WTC11 (cell line): Measurements from ENCODE around the gene CDKN2AIPNL. TPM values are rescaled to one million over a fixed set of nuclear protein-coding genes. Genes with fewer than 3 reads are reported as not detected.
A peak's percentile ranks its signal among the peaks of the same experiment; 100 is the strongest.

ENCODE experiments used
- ESRRA ChIP-seq: sonication (generic); formaldehyde crosslinking; IDR thresholded peaks from 2 replicates; pipeline ENCODE4 v1.8.1; 2022; ENCODE audit warnings: mild to moderate bottlenecking, missing genetic modification reagents, borderline replicate concordance
- GABPB1 ChIP-seq: sonication (generic); formaldehyde crosslinking; IDR thresholded peaks from 2 replicates; pipeline ENCODE4 v1.8.1; 2023; ENCODE audit warnings: mild to moderate bottlenecking, missing genetic modification reagents
- GRHL2 ChIP-seq: fragments of 250-450 bp; sonication (Bioruptor Pico); IDR thresholded peaks from 2 replicates; pipeline ENCODE4 v1.8.0; 2022; ENCODE audit warnings: mild to moderate bottlenecking, moderate library complexity; ENCODE audit not compliant: insufficient replicate concordance, severe bottlenecking
- HMGA2 ChIP-seq: fragments of 250-450 bp; sonication (Bioruptor Pico); IDR thresholded peaks from 2 replicates; pipeline ENCODE4 v1.4.0; 2021; ENCODE audit warnings: mild to moderate bottlenecking, moderate library complexity
- MXD4 ChIP-seq: fragments of 250-450 bp; sonication (Bioruptor Pico); IDR thresholded peaks from 2 replicates; pipeline ENCODE4 v1.8.0; 2021; ENCODE audit warnings: mild to moderate bottlenecking, moderate library complexity, borderline replicate concordance
- NFE2L1 ChIP-seq: sonication (generic); formaldehyde crosslinking; IDR thresholded peaks from 2 replicates; pipeline ENCODE4 v1.8.1; 2023; ENCODE audit warnings: missing genetic modification reagents
- NFYB ChIP-seq: sonication (generic); formaldehyde crosslinking; conservative IDR thresholded peaks from 2 replicates; pipeline ENCODE4 v1.8.0; 2022; ENCODE audit warnings: low read depth, missing genetic modification reagents
- NR1H2 ChIP-seq: sonication (generic); formaldehyde crosslinking; IDR thresholded peaks from 2 replicates; pipeline ENCODE4 v1.9.0; 2021; ENCODE audit warnings: mild to moderate bottlenecking, moderate library complexity, missing genetic modification reagents
- PRRX2 ChIP-seq: fragments of 250-450 bp; sonication (Bioruptor Pico); IDR thresholded peaks from 2 replicates; pipeline ENCODE4 v1.8.0; 2021; ENCODE audit warnings: mild to moderate bottlenecking
- RELA ChIP-seq: sonication (generic); formaldehyde crosslinking; IDR thresholded peaks from 2 replicates; pipeline ENCODE4 v1.8.1; 2022; ENCODE audit warnings: missing genetic modification reagents, mild to moderate bottlenecking, borderline replicate concordance
- RORB ChIP-seq: fragments of 250-450 bp; sonication (Bioruptor Pico); IDR thresholded peaks from 2 replicates; pipeline ENCODE4 v1.9.0; 2021; ENCODE audit warnings: mild to moderate bottlenecking
- SMAD3 ChIP-seq: sonication (generic); formaldehyde crosslinking; IDR thresholded peaks from 2 replicates; pipeline ENCODE4 v1.8.0; 2022; ENCODE audit warnings: missing genetic modification reagents, mild to moderate bottlenecking, borderline replicate concordance
- SMAD4 ChIP-seq: sonication (generic); formaldehyde crosslinking; IDR thresholded peaks from 2 replicates; pipeline ENCODE4 v1.8.0; 2022; ENCODE audit warnings: mild to moderate bottlenecking, missing genetic modification reagents
- SP1 ChIP-seq: sonication (generic); formaldehyde crosslinking; conservative IDR thresholded peaks from 2 replicates; pipeline ENCODE4 v1.8.1; 2022; ENCODE audit warnings: missing genetic modification reagents
- TEAD1 ChIP-seq: sonication (generic); formaldehyde crosslinking; IDR thresholded peaks from 2 replicates; pipeline ENCODE4 v1.8.0; 2022; ENCODE audit warnings: mild to moderate bottlenecking, missing genetic modification reagents
- TP53 ChIP-seq: sonication (generic); formaldehyde crosslinking; IDR thresholded peaks from 2 replicates; pipeline ENCODE4 v1.8.1; 2023; ENCODE audit warnings: mild to moderate bottlenecking, missing genetic modification reagents
- ZBTB21 ChIP-seq: sonication (generic); formaldehyde crosslinking; IDR thresholded peaks from 2 replicates; pipeline ENCODE4 v1.8.1; 2023; ENCODE audit warnings: mild to moderate bottlenecking, missing genetic modification reagents, borderline replicate concordance
- ZNF317 ChIP-seq: sonication (generic); formaldehyde crosslinking; IDR thresholded peaks from 2 replicates; pipeline ENCODE4 v1.8.1; 2023; ENCODE audit warnings: low read depth, mild to moderate bottlenecking, moderate library complexity, missing genetic modification reagents, borderline replicate concordance
- total RNA-seq: library from RNA; stranded (reverse); gene quantifications from 3 replicates; pipeline ENCODE4 v1.2.3, GENCODE V29; 2021
- TF ChIP-seq, protein P1 (sequence below): sonication (generic); formaldehyde crosslinking; IDR thresholded peaks from 2 replicates; pipeline ENCODE4 v1.8.1; 2023; ENCODE audit warnings: mild to moderate bottlenecking, moderate library complexity, missing genetic modification reagents
- TF ChIP-seq, protein P2 (sequence below): fragments of 250-450 bp; sonication (Bioruptor Pico); IDR thresholded peaks from 2 replicates; pipeline ENCODE4 v2.1.2; 2022; ENCODE audit warnings: mild to moderate bottlenecking, moderate library complexity
- TF ChIP-seq, protein P3 (sequence below): sonication (generic); formaldehyde crosslinking; IDR thresholded peaks from 2 replicates; pipeline ENCODE4 v1.8.1; 2022; ENCODE audit warnings: low read depth, missing genetic modification reagents, borderline replicate concordance
- TF ChIP-seq, protein P4 (sequence below): sonication (generic); formaldehyde crosslinking; IDR thresholded peaks from 2 replicates; pipeline ENCODE4 v1.8.1; 2023; ENCODE audit warnings: mild to moderate bottlenecking, missing genetic modification reagents
- TF ChIP-seq, protein P5 (sequence below): fragments of 250-450 bp; sonication (Bioruptor Pico); conservative IDR thresholded peaks from 2 replicates; pipeline ENCODE4 v1.9.0; 2021; ENCODE audit warnings: mild to moderate bottlenecking
- TF ChIP-seq, protein P6 (sequence below): sonication (generic); formaldehyde crosslinking; IDR thresholded peaks from 2 replicates; pipeline ENCODE4 v1.8.0; 2022; ENCODE audit warnings: mild to moderate bottlenecking, missing genetic modification reagents
- TF ChIP-seq, protein P7 (sequence below): sonication (generic); formaldehyde crosslinking; conservative IDR thresholded peaks from 2 replicates; pipeline ENCODE4 v1.8.1; 2023; ENCODE audit warnings: mild to moderate bottlenecking, low read depth, missing genetic modification reagents, moderate library complexity
- TF ChIP-seq, protein P8 (sequence below): sonication (generic); formaldehyde crosslinking; conservative IDR thresholded peaks from 2 replicates; pipeline ENCODE4 v1.8.1; 2022; ENCODE audit warnings: mild to moderate bottlenecking, missing genetic modification reagents

CDKN2AIPNL gene
- total RNA-seq, 1 experiment from 2014 or later, result 54.3 TPM

DNA sequence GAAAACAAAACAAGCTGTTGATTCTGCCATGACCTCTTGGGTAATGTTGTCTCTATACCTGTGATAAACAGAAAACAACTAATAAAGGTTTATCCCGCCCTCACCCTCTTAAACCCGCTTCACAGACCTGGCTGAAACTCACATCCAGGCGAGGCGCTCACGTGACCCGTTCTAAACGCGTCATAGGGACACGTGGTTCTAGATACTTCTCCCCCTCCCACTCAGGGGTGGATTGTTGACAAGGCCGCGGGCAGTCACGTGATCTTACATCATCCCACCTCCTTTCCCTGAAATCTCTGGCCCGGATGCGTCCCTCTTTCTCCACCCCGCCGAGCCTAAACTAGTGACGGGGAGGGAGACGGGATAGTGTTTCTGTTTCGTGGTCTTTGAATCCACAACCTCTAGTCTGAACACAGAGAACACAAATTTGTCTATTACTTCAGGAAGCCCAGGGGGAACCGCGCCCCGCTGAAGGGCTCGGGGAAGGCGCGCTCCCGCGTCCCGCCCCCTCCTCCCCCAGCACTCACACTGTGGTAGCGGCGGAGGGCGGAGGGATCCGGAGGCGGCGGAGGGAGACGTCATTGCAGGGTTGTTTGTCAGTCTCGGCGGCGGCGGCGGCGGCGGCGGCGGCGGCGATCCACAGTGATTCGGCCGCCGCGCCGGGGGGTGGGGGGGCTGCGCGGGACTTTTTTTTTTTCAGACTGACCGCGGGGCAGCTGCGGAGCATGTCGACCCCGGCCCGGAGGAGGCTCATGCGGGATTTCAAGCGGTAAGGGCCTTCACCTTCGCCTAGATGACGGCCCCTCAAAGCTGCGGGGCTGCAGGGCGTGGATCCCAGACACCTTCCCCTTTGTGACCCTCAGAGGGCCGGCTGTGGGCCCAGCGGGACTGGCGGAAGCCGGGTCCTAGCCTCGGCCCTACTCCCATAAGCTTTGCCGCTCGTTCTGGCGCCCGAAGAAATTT is 40.5 kb downstream of the CDKN2AIPNL start, which contains the start of gene UBE2B (continued):
- TF ChIP-seq, protein P1, sequence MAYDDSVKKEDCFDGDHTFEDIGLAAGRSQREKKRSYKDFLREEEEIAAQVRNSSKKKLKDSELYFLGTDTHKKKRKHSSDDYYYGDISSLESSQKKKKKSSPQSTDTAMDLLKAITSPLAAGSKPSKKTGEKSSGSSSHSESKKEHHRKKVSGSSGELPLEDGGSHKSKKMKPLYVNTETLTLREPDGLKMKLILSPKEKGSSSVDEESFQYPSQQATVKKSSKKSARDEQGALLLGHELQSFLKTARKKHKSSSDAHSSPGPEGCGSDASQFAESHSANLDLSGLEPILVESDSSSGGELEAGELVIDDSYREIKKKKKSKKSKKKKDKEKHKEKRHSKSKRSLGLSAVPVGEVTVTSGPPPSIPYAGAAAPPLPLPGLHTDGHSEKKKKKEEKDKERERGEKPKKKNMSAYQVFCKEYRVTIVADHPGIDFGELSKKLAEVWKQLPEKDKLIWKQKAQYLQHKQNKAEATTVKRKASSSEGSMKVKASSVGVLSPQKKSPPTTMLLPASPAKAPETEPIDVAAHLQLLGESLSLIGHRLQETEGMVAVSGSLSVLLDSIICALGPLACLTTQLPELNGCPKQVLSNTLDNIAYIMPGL (CRISPR knock-in tag), result peak; percentile 83; the same call in 1 of the 2 replicates
- TF ChIP-seq MXD4 (CRISPR knock-in tag), result no peak
- TF ChIP-seq, protein P2, sequence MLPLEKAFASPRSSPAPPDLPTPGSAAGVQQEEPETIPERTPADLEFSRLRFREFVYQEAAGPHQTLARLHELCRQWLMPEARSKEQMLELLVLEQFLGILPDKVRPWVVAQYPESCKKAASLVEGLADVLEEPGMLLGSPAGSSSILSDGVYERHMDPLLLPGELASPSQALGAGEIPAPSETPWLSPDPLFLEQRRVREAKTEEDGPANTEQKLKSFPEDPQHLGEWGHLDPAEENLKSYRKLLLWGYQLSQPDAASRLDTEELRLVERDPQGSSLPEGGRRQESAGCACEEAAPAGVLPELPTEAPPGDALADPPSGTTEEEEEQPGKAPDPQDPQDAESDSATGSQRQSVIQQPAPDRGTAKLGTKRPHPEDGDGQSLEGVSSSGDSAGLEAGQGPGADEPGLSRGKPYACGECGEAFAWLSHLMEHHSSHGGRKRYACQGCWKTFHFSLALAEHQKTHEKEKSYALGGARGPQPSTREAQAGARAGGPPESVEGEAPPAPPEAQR (CRISPR knock-in tag), result no peak
- peak; percentile 62 for TF ChIP-seq TEAD1 (CRISPR knock-in tag)
- no peak for TF ChIP-seq HMGA2 (CRISPR knock-in tag)
- peak; percentile 37; the same call in 1 of the 2 replicates for TF ChIP-seq ESRRA (CRISPR knock-in tag)
- TF ChIP-seq, protein P3, sequence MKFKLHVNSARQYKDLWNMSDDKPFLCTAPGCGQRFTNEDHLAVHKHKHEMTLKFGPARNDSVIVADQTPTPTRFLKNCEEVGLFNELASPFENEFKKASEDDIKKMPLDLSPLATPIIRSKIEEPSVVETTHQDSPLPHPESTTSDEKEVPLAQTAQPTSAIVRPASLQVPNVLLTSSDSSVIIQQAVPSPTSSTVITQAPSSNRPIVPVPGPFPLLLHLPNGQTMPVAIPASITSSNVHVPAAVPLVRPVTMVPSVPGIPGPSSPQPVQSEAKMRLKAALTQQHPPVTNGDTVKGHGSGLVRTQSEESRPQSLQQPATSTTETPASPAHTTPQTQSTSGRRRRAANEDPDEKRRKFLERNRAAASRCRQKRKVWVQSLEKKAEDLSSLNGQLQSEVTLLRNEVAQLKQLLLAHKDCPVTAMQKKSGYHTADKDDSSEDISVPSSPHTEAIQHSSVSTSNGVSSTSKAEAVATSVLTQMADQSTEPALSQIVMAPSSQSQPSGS (CRISPR knock-in tag), result no peak
- TF ChIP-seq SP1 (CRISPR knock-in tag), result peak; percentile 92
- TF ChIP-seq, protein P4, sequence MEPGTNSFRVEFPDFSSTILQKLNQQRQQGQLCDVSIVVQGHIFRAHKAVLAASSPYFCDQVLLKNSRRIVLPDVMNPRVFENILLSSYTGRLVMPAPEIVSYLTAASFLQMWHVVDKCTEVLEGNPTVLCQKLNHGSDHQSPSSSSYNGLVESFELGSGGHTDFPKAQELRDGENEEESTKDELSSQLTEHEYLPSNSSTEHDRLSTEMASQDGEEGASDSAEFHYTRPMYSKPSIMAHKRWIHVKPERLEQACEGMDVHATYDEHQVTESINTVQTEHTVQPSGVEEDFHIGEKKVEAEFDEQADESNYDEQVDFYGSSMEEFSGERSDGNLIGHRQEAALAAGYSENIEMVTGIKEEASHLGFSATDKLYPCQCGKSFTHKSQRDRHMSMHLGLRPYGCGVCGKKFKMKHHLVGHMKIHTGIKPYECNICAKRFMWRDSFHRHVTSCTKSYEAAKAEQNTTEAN (CRISPR knock-in tag), result no peak
- TF ChIP-seq ZNF317 (CRISPR knock-in tag), result no peak
- peak; percentile 62; the same call in 1 of the 2 replicates for TF ChIP-seq SMAD3 (CRISPR knock-in tag)
- TF ChIP-seq, protein P5, sequence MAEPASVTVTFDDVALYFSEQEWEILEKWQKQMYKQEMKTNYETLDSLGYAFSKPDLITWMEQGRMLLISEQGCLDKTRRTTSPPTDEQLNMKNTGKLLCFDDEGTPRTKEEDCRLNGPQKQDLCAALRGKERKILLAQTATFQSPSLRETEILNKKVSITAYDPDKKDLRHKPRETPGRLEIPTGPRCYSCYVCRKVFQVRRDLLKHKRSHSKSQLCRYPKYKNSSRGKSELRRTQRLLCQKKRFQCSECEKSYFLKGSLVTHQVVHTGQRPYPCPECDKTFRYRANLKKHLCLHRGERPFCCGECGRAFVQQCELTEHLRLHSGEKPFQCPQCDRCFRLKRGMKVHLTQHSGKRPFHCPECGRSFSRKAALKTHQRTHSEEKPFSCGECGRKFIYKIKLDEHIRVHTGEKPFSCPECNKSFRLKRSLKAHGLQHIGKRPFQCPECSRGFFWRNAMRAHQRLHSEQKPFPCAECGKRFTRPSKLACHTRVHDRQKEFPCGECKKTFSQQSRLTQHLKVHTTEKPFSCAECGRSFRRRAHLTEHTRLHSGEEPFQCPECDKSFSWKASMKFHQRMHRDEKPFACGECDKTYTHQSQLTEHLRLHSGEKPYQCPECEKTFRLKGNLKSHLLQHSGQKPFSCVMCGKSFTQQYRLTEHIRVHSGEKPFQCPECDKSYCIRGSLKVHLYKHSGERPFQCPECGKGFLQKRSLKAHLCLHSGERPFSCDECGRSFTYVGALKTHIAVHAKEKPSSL, result no peak
- TF ChIP-seq, protein P6, sequence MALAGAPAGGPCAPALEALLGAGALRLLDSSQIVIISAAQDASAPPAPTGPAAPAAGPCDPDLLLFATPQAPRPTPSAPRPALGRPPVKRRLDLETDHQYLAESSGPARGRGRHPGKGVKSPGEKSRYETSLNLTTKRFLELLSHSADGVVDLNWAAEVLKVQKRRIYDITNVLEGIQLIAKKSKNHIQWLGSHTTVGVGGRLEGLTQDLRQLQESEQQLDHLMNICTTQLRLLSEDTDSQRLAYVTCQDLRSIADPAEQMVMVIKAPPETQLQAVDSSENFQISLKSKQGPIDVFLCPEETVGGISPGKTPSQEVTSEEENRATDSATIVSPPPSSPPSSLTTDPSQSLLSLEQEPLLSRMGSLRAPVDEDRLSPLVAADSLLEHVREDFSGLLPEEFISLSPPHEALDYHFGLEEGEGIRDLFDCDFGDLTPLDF (CRISPR knock-in tag), result no peak
- TF ChIP-seq, protein P7, sequence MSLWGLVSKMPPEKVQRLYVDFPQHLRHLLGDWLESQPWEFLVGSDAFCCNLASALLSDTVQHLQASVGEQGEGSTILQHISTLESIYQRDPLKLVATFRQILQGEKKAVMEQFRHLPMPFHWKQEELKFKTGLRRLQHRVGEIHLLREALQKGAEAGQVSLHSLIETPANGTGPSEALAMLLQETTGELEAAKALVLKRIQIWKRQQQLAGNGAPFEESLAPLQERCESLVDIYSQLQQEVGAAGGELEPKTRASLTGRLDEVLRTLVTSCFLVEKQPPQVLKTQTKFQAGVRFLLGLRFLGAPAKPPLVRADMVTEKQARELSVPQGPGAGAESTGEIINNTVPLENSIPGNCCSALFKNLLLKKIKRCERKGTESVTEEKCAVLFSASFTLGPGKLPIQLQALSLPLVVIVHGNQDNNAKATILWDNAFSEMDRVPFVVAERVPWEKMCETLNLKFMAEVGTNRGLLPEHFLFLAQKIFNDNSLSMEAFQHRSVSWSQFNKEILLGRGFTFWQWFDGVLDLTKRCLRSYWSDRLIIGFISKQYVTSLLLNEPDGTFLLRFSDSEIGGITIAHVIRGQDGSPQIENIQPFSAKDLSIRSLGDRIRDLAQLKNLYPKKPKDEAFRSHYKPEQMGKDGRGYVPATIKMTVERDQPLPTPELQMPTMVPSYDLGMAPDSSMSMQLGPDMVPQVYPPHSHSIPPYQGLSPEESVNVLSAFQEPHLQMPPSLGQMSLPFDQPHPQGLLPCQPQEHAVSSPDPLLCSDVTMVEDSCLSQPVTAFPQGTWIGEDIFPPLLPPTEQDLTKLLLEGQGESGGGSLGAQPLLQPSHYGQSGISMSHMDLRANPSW (CRISPR knock-in tag), result no peak
- TF ChIP-seq, protein P8, sequence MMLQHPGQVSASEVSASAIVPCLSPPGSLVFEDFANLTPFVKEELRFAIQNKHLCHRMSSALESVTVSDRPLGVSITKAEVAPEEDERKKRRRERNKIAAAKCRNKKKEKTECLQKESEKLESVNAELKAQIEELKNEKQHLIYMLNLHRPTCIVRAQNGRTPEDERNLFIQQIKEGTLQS, result no peak
- no peak for TF ChIP-seq RORB (CRISPR knock-in tag)
- no peak for TF ChIP-seq GRHL2 (CRISPR knock-in tag)
- no peak for TF ChIP-seq SMAD4 (CRISPR knock-in tag)
- TF ChIP-seq TP53 (CRISPR knock-in tag), result no peak
- TF ChIP-seq NR1H2, result no peak
- no peak; the same call in 1 of the 2 replicates for TF ChIP-seq RELA
- TF ChIP-seq NFE2L1 (CRISPR knock-in tag), result peak; percentile 61; the same call in 1 of the 2 replicates
- TF ChIP-seq PRRX2 (CRISPR knock-in tag), result no peak
- no peak for TF ChIP-seq ZBTB21 (CRISPR knock-in tag)
- no peak for TF ChIP-seq NFYB (CRISPR knock-in tag)
- TF ChIP-seq GABPB1 (CRISPR knock-in tag), result peak; percentile 94
